GM13977 (cell line): Measurements from ENCODE around the gene ARPC2.

Source experiments
- DNase-seq: peaks from one replicate; pipeline ENCODE4 v3.0.0; 2012; ENCODE audit warnings: low spot score
- in situ Hi-C: fragments of 300-500 bp; cut with MboI; formaldehyde crosslinking; loops from one replicate; pipeline ENCODE4 v1.12.0; 2022; ENCODE audit warnings: low sequenced_read_pairs, low pct_unique_long_range_greater_than_20kb, mixed read lengths, inconsistent platforms; ENCODE audit not compliant: unreplicated experiment
- TF ChIP-seq, protein P1 (sequence below): IDR thresholded peaks from 2 replicates; pipeline ENCODE4 v1.5.1; 2012; ENCODE audit warnings: mild to moderate bottlenecking, control low read depth; ENCODE audit not compliant: insufficient read depth; ENCODE audit errors: extremely low read depth, missing control alignments

The ARPC2 gene

GRCh38 chr2:218188528-218188927 lies 28.5 kb upstream of the ARPC2 start:
- TF ChIP-seq, protein P1, sequence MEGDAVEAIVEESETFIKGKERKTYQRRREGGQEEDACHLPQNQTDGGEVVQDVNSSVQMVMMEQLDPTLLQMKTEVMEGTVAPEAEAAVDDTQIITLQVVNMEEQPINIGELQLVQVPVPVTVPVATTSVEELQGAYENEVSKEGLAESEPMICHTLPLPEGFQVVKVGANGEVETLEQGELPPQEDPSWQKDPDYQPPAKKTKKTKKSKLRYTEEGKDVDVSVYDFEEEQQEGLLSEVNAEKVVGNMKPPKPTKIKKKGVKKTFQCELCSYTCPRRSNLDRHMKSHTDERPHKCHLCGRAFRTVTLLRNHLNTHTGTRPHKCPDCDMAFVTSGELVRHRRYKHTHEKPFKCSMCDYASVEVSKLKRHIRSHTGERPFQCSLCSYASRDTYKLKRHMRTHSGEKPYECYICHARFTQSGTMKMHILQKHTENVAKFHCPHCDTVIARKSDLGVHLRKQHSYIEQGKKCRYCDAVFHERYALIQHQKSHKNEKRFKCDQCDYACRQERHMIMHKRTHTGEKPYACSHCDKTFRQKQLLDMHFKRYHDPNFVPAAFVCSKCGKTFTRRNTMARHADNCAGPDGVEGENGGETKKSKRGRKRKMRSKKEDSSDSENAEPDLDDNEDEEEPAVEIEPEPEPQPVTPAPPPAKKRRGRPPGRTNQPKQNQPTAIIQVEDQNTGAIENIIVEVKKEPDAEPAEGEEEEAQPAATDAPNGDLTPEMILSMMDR: no peak
- in situ Hi-C loops: no loop called here
- DNase-seq: no peak

DNA sequence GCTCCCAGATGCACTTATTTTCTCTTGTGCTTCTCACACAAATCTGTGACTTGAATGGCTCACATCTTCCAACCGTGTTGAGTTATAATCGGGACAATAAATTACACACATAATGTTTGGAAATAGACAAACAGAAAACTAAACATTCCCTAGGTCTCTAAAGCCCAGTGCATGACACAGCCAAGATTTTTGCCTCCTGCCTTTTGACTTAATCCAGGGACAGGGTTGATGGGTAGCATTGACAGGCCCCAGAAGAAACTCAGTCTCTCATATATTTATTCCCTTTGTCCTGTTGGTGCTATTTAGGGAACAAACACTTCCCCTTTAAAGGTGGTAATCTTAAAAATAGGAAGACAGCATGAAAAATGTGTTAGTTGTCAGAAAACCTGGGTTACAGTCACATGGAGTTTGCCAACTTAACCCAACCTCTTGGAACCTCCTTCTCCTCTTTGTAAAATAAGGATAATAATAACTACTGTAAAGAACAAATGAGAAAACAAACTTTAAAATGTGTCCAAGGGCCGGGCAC lies 24.0 kb upstream of the ARPC2 start:
- in situ Hi-C loops: no loop called here
- DNase-seq: no peak
- TF ChIP-seq, protein P1: no peak

GRCh38 chr2:218193701-218194100 lies 23.3 kb upstream of the ARPC2 start:
- no peak for DNase-seq
- in situ Hi-C loops: no loop called here
- TF ChIP-seq, protein P1: no peak

- no peak for DNase-seq
Observed at GRCh38 chr2:218194880-218195279, 22.1 kb upstream of the ARPC2 start.

GRCh38 chr2:218196974-218197373 lies 20.0 kb upstream of the ARPC2 start:
- in situ Hi-C loops: no loop called here
- DNase-seq: no peak
- TF ChIP-seq, protein P1: no peak

More at GRCh38 chr2:218194880-218195279, 22.1 kb upstream of the ARPC2 start:
- TF ChIP-seq, protein P1: no peak
- in situ Hi-C loops: no loop called here

GRCh38 chr2:218202266-218202665 lies 14.7 kb upstream of the ARPC2 start:
- in situ Hi-C loops: no loop called here
- no peak for DNase-seq

More at GRCh38 chr2:218202266-218202665, 14.7 kb upstream of the ARPC2 start:
- TF ChIP-seq, protein P1: no peak
